ENCODE measurements around the gene CATSPER4. TPM values are rescaled to one million over a fixed set of nuclear protein-coding genes. Genes with fewer than 3 reads are reported as not detected.
"Not testable (repeated sequence)": the region's sequence is repeated elsewhere in the genome, so short reads cannot be mapped to it uniquely, and the experiment has no call there.

Gene CATSPER4
- total and polyA plus RNA-seq, 4 donors = not detected

DNA sequence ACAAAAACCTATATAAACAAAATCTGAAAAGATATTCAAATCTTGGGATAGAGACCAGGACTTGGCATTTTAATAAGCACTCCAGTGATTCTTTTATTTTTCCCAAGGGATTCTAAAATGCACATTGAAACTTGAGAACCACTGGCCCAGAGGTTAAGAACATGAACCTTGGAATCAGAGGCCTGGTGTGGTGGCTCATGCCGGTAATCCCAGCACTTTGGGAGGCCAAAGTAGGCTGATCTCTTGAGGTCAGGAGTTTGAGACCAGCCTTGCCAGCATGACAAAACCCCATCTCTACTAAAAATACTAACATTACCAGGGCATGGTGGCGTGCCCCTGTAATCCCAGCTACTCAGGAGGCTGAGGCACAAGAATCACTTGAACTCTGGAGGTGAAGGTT, 30.7 kb downstream of the CATSPER4 start:
- Histone ChIP-seq H3K27ac (ENCODE audit: low read depth in 1 of 2, low read length in 2 of 2) (no peak overlapping the region), H3K36me3 (ENCODE audit: control insufficient read depth in 1 of 2, insufficient read depth in 2 of 2, low read length in 1 of 2) (no peaks in the 10 kb centered on the region), H3K27me3 (ENCODE audit: control insufficient read depth in 1 of 2, insufficient read depth in 2 of 2, low read length in 1 of 2) (no peaks in the 10 kb centered on the region), H3K9me3 (ENCODE audit: control insufficient read depth, low read length) (no peaks in the 10 kb centered on the region), H3K4me3 (ENCODE audit: low read length in 2 of 2) (no peak overlapping the region), H3K4me1 (ENCODE audit: control insufficient read depth in 1 of 2, insufficient read depth in 2 of 2, low read length in 2 of 2) (no peaks in the 10 kb centered on the region)
- ATAC-seq (ENCODE audit: low FRiP score) (no peak), DNase-seq (peak in 1 of 2 donors; percentile 26)
- 88 to 96% methylated on average over 2 of the region's 2 CpGs for WGBS, 2 donors
- intact Hi-C loops (cut with DNase I) = no loop called here

DNA sequence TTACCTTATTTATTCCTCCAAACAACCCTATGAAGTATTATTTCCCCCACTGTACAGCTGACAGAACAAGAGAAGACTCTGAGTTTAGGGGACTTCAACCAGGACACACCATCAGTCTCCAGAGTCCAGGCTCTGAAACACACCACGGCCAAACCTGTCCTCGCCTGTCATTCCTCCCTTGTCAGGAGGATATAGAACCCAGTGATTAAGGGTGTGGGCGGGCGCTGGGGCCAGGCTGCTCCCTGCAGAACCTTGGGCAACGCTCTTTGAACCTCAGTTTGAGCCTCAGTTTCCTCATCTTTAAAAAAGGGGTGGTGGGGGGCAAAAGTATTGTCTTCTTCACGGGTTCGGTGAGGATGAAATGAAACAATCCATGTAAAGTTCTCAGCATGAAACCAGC, 34.2 kb downstream of the CATSPER4 start:
- peak in 1 of 2 donors; percentile 61 for DNase-seq
- intact Hi-C loops (cut with DNase I) = no loop called here
- ATAC-seq (ENCODE audit: low FRiP score) = no peak
- Histone ChIP-seq H3K4me1 (ENCODE audit: control insufficient read depth in 1 of 2, insufficient read depth in 2 of 2, low read length in 2 of 2) (no peaks in the 10 kb centered on the region), H3K36me3 (ENCODE audit: control insufficient read depth in 1 of 2, insufficient read depth in 2 of 2, low read length in 1 of 2) (no peaks in the 10 kb centered on the region), H3K4me3 (ENCODE audit: low read length in 2 of 2) (no peak overlapping the region), H3K27ac (ENCODE audit: low read depth in 1 of 2, low read length in 2 of 2) (no peak overlapping the region), H3K9me3 (ENCODE audit: control insufficient read depth, low read length) (no peaks in the 10 kb centered on the region), H3K27me3 (ENCODE audit: control insufficient read depth in 1 of 2, insufficient read depth in 2 of 2, low read length in 1 of 2) (no peaks in the 10 kb centered on the region)
- 84% methylated on average over 7 of the region's 7 CpGs for WGBS, 2 donors

DNA sequence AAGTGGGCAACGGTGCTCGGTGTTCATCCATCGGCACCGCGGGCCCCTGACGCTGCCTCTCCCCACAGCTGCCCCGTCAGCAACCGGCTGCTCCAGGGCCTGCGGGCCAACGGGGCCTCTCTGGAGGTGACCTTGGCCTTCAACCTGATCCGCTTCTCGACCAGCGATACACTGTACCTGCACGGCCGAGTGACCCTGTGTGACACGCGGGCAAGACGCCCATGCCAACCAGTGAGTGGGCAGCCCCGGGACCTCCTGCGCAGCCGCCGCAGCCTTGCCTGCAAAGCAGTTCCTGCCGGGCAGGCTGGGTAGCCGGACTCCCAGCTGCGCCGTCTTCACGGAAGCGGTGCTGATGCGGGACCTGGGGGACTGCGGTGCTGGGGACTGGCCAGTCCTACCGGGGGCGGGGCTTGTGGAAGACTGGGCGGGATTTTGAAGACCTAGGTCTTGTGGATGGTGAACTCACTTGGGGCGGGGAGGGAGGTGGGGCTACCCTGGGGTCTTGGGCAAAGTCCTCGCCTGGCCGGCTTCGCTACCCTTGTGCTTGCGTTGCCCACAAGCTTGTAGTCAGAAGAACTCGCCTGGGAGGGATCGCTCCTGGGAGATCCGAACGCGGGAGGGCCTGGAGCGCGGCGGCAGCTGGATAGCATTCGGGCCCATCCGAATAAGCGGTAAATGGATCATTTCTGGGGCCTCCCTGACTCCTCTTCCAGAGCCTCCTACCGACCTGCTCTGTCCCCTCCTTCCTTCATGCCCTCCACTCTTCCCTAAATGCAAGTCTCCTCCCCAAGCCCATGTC, 34.8 kb downstream of the CATSPER4 start:
- no peaks in the 10 kb centered on the region for H3K27me3 ChIP-seq (ENCODE audit: control insufficient read depth in 1 of 2, insufficient read depth in 2 of 2, low read length in 1 of 2)
- ATAC-seq (ENCODE audit: low FRiP score) = peak; percentile 83
- DNase-seq = peak; percentile 75 to 86
- WGBS, 2 donors = 9 to 11% methylated on average over 50 of the region's 50 CpGs
- no peak overlapping the region for H3K27ac ChIP-seq (ENCODE audit: low read depth in 1 of 2, low read length in 2 of 2)
- no peaks in the 10 kb centered on the region for H3K9me3 ChIP-seq (ENCODE audit: control insufficient read depth, low read length)
- no peaks in the 10 kb centered on the region for H3K4me1 ChIP-seq (ENCODE audit: control insufficient read depth in 1 of 2, insufficient read depth in 2 of 2, low read length in 2 of 2)
- H3K36me3 ChIP-seq (ENCODE audit: control insufficient read depth in 1 of 2, insufficient read depth in 2 of 2, low read length in 1 of 2) = no peaks in the 10 kb centered on the region
- intact Hi-C loops (cut with DNase I) = no loop called here
- peak overlapping the region; percentile 9 to 14 for H3K4me3 ChIP-seq (ENCODE audit: low read length in 2 of 2)

GRCh38 chr1:26230682-26231081, 40.3 kb downstream of the CATSPER4 start:
- intact Hi-C loops (cut with DNase I) = loop anchor here in 1 of 2 donors (2.0 kb wide), 1 partner anchor 60 kb away; the partner anchor contains the start of gene ZNF593OS
- not testable (repeated sequence) for H3K27ac ChIP-seq (ENCODE audit: low read depth in 1 of 2, low read length in 2 of 2)
- WGBS, 2 donors = 83 to 92% methylated on average over 2 of the region's 2 CpGs

DNA sequence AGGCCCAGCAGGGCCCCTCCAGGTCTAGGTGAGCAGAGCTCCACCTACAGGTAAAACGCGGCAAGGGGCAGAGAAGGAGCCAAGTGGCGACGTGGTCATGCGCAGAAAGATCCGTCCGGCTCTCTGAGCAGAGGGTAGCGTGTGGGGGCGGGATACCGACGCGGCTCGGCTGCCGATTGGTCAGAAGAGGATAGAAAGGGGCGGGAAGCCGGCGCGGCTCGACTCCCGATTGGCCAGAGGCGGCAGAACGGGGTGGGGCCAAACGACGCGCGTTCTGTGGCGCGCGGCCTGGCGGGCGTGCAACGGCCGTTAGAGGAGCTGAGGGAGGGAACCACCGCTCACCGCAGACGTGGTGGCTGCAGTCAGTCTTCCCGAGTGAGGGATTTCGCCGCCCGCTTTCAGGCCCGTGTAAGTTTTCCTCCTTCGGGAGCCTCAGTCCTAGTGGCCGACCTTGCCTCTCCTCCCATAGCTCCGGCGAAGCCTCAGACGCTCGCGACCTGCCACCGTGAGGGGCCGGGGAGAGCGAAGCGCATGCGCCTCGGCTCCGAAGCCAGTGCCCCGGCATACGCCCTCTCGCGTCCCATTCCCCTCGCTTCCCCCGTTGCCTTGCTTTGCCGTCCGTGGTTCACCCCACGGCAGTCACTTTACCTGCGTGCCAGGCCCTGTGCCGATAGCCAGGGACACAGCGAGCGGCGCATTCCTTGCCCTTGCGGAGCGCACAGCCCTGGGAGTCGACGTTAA, 43.7 kb downstream of the CATSPER4 start, which contains the start of gene CEP85:
CEP85 (plus strand) TSS at position 298 of the 741 bp plus-strand sequence. CDS start 5,584 bp downstream, outside the sequence.
- WGBS, 2 donors = 0 to 1% methylated on average over 39 to 73 of the region's 73 CpGs
- no peaks in the 10 kb centered on the region for H3K9me3 ChIP-seq (ENCODE audit: control insufficient read depth, low read length)
- no peaks in the 10 kb centered on the region for H3K27me3 ChIP-seq (ENCODE audit: control insufficient read depth in 1 of 2, insufficient read depth in 2 of 2, low read length in 1 of 2)
- peak within 1 kb of the TSS; percentile 39 to 40 for H3K4me3 ChIP-seq (ENCODE audit: low read length in 2 of 2)
- DNase-seq (peak; percentile 98 to 99), ATAC-seq (ENCODE audit: low FRiP score) (peak; percentile 100)
- no peaks in the 10 kb centered on the region for H3K36me3 ChIP-seq (ENCODE audit: control insufficient read depth in 1 of 2, insufficient read depth in 2 of 2, low read length in 1 of 2)
- no peaks in the 10 kb centered on the region for H3K4me1 ChIP-seq (ENCODE audit: control insufficient read depth in 1 of 2, insufficient read depth in 2 of 2, low read length in 2 of 2)
- H3K27ac ChIP-seq (ENCODE audit: low read depth in 1 of 2, low read length in 2 of 2) = peak within 1 kb of the TSS in 1 of 2 donors; percentile 61
- intact Hi-C loops (cut with DNase I) = no loop called here

More at GRCh38 chr1:26230682-26231081, 40.3 kb downstream of the CATSPER4 start:
- H3K4me3 ChIP-seq (ENCODE audit: low read length in 2 of 2); DNase-seq; H3K9me3 ChIP-seq (ENCODE audit: control insufficient read depth, low read length); H3K4me1 ChIP-seq (ENCODE audit: control insufficient read depth in 1 of 2, insufficient read depth in 2 of 2, low read length in 2 of 2); H3K27me3 ChIP-seq (ENCODE audit: control insufficient read depth in 1 of 2, insufficient read depth in 2 of 2, low read length in 1 of 2); ATAC-seq (ENCODE audit: low FRiP score); H3K36me3 ChIP-seq (ENCODE audit: control insufficient read depth in 1 of 2, insufficient read depth in 2 of 2, low read length in 1 of 2): not testable (repeated sequence)

DNA sequence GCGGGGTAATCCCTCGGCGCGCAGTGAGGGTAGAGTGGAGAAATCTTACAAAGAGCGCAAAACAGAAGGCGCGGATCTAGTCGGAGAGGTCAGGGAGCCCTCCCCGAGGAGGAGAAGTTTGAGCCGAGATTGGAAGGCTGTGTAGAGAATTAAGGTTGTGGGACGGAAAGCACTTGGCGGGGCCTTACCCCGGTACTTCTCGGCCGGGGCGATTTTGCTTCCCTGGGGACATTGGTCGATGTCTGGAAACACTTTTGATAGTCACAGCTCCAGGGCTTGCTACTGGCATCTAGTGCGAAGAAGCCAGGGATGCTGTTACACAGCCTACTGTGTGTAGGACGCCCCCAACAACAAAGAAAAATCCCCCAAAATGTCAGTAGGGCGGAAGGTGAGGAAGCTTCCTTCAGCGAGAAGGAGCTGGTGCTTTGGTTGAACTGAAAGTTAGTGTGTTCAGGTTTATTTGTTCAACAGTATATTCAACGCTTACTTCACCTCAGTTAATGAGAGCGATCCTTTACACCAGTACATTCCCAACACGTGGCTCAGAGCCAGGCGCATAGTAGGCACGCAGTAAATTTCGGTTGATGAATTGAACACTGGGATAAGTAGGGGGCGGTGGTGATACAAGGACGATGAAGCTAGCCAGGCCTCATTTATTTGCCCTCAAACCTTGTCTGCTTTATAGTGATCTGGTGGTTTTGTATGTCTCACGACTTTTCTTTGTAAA, 44.4 kb downstream of the CATSPER4 start:
- peak overlapping the region in 1 of 2 donors; percentile 61 for H3K27ac ChIP-seq (ENCODE audit: low read depth in 1 of 2, low read length in 2 of 2)
- intact Hi-C loops (cut with DNase I) = no loop called here
- H3K36me3 ChIP-seq (ENCODE audit: control insufficient read depth in 1 of 2, insufficient read depth in 2 of 2, low read length in 1 of 2) = no peaks in the 10 kb centered on the region
- H3K9me3 ChIP-seq (ENCODE audit: control insufficient read depth, low read length) = no peaks in the 10 kb centered on the region
- 3% methylated on average over 30 of the region's 30 CpGs for WGBS, 2 donors
- H3K27me3 ChIP-seq (ENCODE audit: control insufficient read depth in 1 of 2, insufficient read depth in 2 of 2, low read length in 1 of 2) = no peaks in the 10 kb centered on the region
- H3K4me3 ChIP-seq (ENCODE audit: low read length in 2 of 2) = peak overlapping the region; percentile 39 to 40
- no peak for DNase-seq
- no peak for ATAC-seq (ENCODE audit: low FRiP score)
- H3K4me1 ChIP-seq (ENCODE audit: control insufficient read depth in 1 of 2, insufficient read depth in 2 of 2, low read length in 2 of 2) = no peaks in the 10 kb centered on the region

GRCh38 chr1:26237230-26237966, 47.0 kb downstream of the CATSPER4 start:
- Histone ChIP-seq H3K4me3 (ENCODE audit: low read length in 2 of 2) (no peak overlapping the region), H3K36me3 (ENCODE audit: control insufficient read depth in 1 of 2, insufficient read depth in 2 of 2, low read length in 1 of 2) (no peaks in the 10 kb centered on the region), H3K27me3 (ENCODE audit: control insufficient read depth in 1 of 2, insufficient read depth in 2 of 2, low read length in 1 of 2) (no peaks in the 10 kb centered on the region), H3K4me1 (ENCODE audit: control insufficient read depth in 1 of 2, insufficient read depth in 2 of 2, low read length in 2 of 2) (no peaks in the 10 kb centered on the region), H3K9me3 (ENCODE audit: control insufficient read depth, low read length) (no peaks in the 10 kb centered on the region), H3K27ac (ENCODE audit: low read depth in 1 of 2, low read length in 2 of 2) (no peak overlapping the region)
- intact Hi-C loops (cut with DNase I) = no loop called here
- ATAC-seq (ENCODE audit: low FRiP score) = no peak
- 73 to 78% methylated on average over 6 of the region's 6 CpGs for WGBS, 2 donors
- no peak for DNase-seq

- Histone ChIP-seq H3K27me3 (ENCODE audit: control insufficient read depth in 1 of 2, insufficient read depth in 2 of 2, low read length in 1 of 2) (no peaks in the 10 kb centered on the region), H3K4me1 (ENCODE audit: control insufficient read depth in 1 of 2, insufficient read depth in 2 of 2, low read length in 2 of 2) (no peaks in the 10 kb centered on the region), H3K9me3 (ENCODE audit: control insufficient read depth, low read length) (no peaks in the 10 kb centered on the region), H3K36me3 (ENCODE audit: control insufficient read depth in 1 of 2, insufficient read depth in 2 of 2, low read length in 1 of 2) (no peaks in the 10 kb centered on the region), H3K27ac (ENCODE audit: low read depth in 1 of 2, low read length in 2 of 2) (no peak overlapping the region), H3K4me3 (ENCODE audit: low read length in 2 of 2) (no peak overlapping the region)
- DNase-seq (no peak), ATAC-seq (ENCODE audit: low FRiP score) (no peak)
- WGBS, 2 donors = 79 to 80% methylated on average over 4 of the region's 4 CpGs
- intact Hi-C loops (cut with DNase I) = no loop called here
Observed at GRCh38 chr1:26239936-26240335, 49.5 kb downstream of the CATSPER4 start.
